Cardiac fibroblast (primary cell): ENCODE data around the gene B3GALNT2.
A peak's percentile ranks its signal among the peaks of the same experiment; 100 is the strongest.

ENCODE experiments used
- DNase-seq, 2 donors: peaks; one replicate each; pipeline versions ENCODE4 v3.0.0 to v3.0.0-alpha.2; 2010; ENCODE audit warnings: low read depth in 2 of 2
- H3K4me3 ChIP-seq, 2 donors: replicated peaks in 1 of 2; 1 replicate in 1 of 2; 2 replicates in 1 of 2; pipeline ENCODE4 v1.5.1; 2011; ENCODE audit warnings: low read depth in 2 of 2, low read length in 2 of 2, mild to moderate bottlenecking in 2 of 2, moderate library complexity in 1 of 2
- TF ChIP-seq, protein P1 (sequence below): IDR thresholded peaks from one replicate; pipeline ENCODE4 v1.5.1; 2011; ENCODE audit warnings: low read depth, mild to moderate bottlenecking, low read length, inconsistent platforms

The B3GALNT2 gene

DNA sequence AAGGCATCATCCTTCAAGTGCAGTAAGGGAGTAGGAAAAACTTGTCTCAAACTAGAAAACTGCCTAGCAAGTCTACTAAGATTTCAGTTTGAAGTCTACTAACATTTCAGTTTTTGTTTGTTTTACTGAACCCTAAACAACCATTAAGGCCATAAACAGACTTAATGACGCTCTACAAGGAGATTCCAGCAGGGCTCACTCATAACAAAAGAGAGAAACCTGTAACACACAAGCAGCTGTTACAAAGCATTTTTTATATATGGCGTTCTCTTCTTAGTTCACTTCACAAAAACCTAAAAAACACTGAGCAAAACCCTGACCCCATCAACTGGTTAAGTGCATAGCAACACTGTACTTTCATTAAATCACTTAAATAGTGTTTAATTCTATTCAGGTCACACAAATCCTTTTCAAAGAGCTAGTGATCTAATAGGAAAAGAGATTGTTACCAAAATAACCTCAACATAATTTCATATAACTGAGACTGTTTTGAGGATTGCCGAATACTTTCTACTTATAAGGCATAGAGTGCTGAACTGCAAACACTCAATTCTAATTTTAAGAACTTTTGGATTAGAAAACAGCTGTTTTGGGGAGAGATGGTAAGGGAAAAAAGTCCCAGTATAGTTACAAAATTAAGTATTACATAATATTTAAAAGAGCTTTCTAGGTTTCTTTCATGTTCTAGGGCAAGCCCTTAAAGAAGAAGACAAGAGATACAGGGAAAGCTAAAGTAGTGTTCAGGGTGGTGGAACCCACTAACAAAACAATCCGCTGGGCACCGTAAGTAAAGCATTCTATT, 1.4 kb downstream of the B3GALNT2 start:
- TF ChIP-seq, protein P1, sequence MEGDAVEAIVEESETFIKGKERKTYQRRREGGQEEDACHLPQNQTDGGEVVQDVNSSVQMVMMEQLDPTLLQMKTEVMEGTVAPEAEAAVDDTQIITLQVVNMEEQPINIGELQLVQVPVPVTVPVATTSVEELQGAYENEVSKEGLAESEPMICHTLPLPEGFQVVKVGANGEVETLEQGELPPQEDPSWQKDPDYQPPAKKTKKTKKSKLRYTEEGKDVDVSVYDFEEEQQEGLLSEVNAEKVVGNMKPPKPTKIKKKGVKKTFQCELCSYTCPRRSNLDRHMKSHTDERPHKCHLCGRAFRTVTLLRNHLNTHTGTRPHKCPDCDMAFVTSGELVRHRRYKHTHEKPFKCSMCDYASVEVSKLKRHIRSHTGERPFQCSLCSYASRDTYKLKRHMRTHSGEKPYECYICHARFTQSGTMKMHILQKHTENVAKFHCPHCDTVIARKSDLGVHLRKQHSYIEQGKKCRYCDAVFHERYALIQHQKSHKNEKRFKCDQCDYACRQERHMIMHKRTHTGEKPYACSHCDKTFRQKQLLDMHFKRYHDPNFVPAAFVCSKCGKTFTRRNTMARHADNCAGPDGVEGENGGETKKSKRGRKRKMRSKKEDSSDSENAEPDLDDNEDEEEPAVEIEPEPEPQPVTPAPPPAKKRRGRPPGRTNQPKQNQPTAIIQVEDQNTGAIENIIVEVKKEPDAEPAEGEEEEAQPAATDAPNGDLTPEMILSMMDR: no peak
- H3K4me3 ChIP-seq: peak overlapping the region; percentile 73 to 85
- peak; percentile 36 to 55 for DNase-seq

GRCh38 chr1:235500971-235501540, 3.2 kb downstream of the B3GALNT2 start:
- DNase-seq: peak in 1 of 2 donors; percentile 17
- TF ChIP-seq, protein P1: no peak

DNA sequence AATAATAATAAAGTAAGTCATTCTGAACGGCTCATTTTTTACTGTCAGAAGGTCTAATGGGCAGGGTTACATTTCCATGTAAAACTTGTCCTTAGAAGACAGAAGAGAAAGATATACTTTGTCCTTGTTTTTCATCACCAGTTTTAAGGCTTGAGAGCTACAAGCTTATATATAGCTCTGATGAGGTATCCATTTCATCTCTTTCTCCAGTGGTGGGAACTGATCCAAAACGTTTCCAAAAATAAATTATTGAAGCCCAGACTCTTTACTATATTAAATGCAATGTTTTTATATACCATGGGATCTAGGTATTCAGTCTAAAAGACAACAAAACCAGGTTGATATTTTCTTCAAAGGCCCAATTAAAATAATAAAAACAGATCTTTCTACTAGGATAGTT, 8.7 kb downstream of the B3GALNT2 start:
- DNase-seq: no peak
- TF ChIP-seq, protein P1: no peak
- no peak overlapping the region for H3K4me3 ChIP-seq

More at GRCh38 chr1:235500971-235501540, 3.2 kb downstream of the B3GALNT2 start:
- no peak overlapping the region for H3K4me3 ChIP-seq

- TF ChIP-seq, protein P1: no peak
- DNase-seq: no peak
- H3K4me3 ChIP-seq: no peak overlapping the region
These were observed 9.2 kb downstream of the B3GALNT2 start for GRCh38 chr1:235495030-235495429.

GRCh38 chr1:235494531-235494930, 9.7 kb downstream of the B3GALNT2 start:
- DNase-seq: no peak
- H3K4me3 ChIP-seq: no peak overlapping the region
- TF ChIP-seq, protein P1: no peak

DNA sequence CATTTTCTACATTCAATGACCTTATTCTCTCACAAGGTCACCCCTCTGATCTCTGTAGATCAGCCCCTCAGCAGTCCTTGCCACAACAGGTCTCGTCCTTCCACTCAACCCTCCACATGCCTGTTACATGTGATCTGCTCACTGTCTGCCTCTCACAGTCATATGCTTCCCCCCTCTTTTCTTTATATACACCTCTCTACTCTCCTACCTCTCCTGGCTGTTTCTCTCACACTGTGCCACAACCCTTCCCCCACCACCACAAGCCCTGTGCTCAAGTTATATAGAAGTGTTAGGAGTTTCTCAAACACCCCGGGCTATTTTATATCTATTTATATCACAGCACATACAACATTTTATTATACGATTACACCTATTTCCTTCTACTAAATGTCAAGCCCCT, 12.6 kb downstream of the B3GALNT2 start:
- DNase-seq: no peak
- TF ChIP-seq, protein P1: no peak
- H3K4me3 ChIP-seq: no peak overlapping the region

DNA sequence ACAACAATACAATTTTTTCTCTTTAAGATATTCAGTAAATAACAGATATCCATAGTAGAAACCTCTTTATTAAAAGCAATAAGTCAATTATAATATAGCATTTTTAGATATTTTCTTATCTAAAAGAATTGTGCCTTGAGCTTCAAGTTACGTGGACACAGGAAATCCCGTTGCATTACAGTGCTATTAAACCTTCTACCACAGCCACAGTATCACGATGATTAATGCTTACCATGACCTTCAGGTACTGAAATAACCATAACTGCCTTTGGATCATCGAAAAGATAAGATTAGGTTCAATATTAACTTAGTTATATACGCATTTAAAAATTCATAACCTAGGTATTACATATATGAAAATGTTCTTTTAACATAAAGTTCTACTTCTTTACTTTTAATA, 17.9 kb downstream of the B3GALNT2 start:
- peak in 1 of 2 donors; percentile 13 for DNase-seq
- TF ChIP-seq, protein P1: no peak
- H3K4me3 ChIP-seq: no peak overlapping the region
